Rectal smooth muscle tissue (tissue), 1 donor: ENCODE measurements around the gene DCDC1.

ENCODE experiments used
- H3K27ac ChIP-seq: one replicate; pipeline ENCODE4 v1.7.0; 2013; ENCODE audit warnings: low read depth, low read length, inconsistent platforms
- H3K27me3 ChIP-seq: one replicate; pipeline ENCODE4 v1.7.0; 2013; ENCODE audit warnings: low read length; ENCODE audit not compliant: control insufficient read depth, insufficient read depth
- H3K36me3 ChIP-seq: one replicate; pipeline ENCODE4 v1.7.0; 2013; ENCODE audit warnings: low read length; ENCODE audit not compliant: control insufficient read depth, insufficient read depth
- H3K4me1 ChIP-seq: one replicate; pipeline ENCODE4 v1.7.0; 2013; ENCODE audit warnings: low read length; ENCODE audit not compliant: control insufficient read depth, insufficient read depth
- H3K4me3 ChIP-seq: one replicate; pipeline ENCODE4 v1.7.0; 2013; ENCODE audit warnings: low read length
- H3K9ac ChIP-seq: one replicate; pipeline ENCODE4 v1.7.0; 2013; ENCODE audit warnings: low read length

Gene DCDC1

DNA sequence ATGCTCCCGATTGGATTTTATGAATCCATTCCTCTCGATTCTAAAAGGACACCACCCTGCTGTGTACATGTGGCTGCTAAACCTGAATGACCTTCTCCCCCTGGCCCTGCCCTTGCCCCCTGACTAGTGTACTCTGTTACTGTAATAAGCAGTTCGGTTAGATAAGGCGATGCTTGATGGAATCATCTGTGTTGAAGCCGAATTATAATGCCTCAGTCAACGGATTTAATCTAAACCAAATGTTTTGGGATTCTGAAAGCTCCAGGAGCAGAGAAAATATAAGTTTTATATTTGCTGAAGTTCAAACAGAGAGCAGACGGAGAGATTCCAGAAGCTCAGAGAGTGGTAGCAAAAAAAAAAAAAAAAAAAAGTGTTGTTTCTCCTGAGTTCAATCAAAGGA lies 508.0 kb downstream of the DCDC1 start:
- Histone ChIP-seq H3K4me1 (no peaks in the 10 kb centered on the region), H3K36me3 (no peaks in the 10 kb centered on the region), H3K4me3 (no peak overlapping the region), H3K27me3 (no peaks in the 10 kb centered on the region), H3K27ac (no peak overlapping the region), H3K9ac (no peak overlapping the region)

DNA sequence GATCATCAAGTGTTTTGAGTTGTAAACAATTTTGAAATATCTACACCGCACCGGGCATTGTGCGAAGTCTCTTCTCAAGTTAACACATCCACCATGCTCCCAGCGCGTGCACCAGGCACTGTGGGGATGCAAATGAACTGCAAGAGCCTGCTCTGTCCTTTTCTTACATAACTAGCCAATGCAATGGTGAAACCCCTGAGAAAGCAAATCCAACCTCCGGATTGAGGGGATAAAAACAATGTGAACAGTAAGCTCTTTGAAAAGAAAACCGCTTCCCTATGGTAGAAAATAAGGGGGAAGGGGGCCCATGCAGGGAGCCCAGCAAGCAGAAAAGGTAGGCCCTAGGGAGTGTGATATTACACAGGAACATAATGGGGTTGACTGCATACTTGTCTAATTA lies 508.5 kb downstream of the DCDC1 start:
- H3K36me3 ChIP-seq, result no peaks in the 10 kb centered on the region
- H3K9ac ChIP-seq, result no peak overlapping the region
- no peak overlapping the region for H3K4me3 ChIP-seq
- no peak overlapping the region for H3K27ac ChIP-seq
- no peaks in the 10 kb centered on the region for H3K27me3 ChIP-seq
- H3K4me1 ChIP-seq, result no peaks in the 10 kb centered on the region

DNA sequence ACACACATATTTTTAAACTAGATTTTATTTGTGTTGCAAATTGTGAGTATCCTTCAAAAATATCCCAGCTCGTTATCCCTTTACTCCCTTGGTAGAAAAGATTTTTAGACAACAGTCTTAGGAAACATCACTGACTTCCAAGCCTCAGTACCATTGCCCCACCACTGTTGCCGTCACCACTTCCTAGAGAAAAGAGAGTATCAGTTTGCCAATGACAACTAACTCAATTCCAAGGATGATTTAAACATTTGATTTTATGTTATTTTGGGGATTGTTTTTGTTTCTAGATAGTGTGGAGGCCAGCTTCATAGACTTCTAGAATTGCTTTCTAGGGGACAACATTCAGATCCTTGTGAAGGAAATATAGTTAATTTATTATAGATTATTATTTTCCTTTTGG lies 509.4 kb downstream of the DCDC1 start:
- Histone ChIP-seq H3K27me3 (no peaks in the 10 kb centered on the region), H3K4me3 (no peak overlapping the region), H3K36me3 (no peaks in the 10 kb centered on the region), H3K4me1 (no peaks in the 10 kb centered on the region), H3K9ac (no peak overlapping the region), H3K27ac (no peak overlapping the region)

DNA sequence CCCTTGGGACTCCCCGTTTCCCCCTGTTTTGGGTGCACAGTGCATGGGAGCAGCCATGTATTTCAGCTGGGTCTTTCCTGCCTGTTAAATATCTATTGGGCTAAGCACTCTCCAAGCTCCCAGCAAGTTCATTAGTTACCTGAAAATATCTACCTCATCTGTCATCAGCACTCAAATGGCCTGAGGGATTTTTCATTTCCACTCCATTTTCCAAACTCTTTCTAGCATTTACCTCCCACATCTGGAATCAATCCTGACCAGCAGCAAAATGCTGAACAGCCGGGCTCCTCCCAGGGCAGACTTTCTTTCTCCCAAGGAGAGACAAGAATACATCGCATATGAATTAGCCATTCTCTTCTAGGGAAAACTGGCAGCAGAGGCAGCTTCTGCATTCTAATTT lies 509.9 kb downstream of the DCDC1 start:
- no peaks in the 10 kb centered on the region for H3K4me1 ChIP-seq
- H3K27ac ChIP-seq, result no peak overlapping the region
- H3K36me3 ChIP-seq, result no peaks in the 10 kb centered on the region
- no peaks in the 10 kb centered on the region for H3K27me3 ChIP-seq
- H3K9ac ChIP-seq, result no peak overlapping the region
- H3K4me3 ChIP-seq, result no peak overlapping the region

DNA sequence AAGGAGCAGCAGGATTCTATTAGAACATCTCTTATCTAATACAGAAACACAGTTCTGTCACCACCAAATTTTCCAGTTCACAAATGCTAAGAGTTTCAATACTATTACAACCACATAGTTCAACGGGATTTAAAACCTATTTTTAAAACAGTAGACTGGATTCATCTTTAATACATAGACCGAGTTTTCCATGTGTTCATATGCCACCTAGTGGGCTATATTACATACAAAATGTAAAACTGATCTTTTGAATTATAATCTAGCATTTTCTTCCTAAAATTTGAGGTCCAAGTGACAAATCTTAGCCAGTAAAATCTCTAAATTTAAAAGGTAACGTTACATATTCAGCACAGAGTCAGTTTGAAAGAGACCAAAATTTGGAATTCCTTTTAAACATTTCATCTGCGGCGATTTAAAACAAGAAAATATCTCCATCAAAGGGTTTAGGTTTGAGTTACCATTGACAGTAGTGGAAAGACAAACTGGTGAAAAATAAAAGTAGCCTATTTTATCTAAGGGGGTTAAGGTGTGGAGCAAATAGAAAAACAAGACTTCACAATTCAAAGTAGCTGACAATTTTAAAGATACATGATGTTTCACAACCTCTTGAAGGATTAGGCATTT lies 514.0 kb downstream of the DCDC1 start:
- Histone ChIP-seq H3K9ac (no peak overlapping the region), H3K27me3 (no peaks in the 10 kb centered on the region), H3K27ac (no peak overlapping the region), H3K4me1 (no peaks in the 10 kb centered on the region), H3K4me3 (no peak overlapping the region), H3K36me3 (no peaks in the 10 kb centered on the region)

DNA sequence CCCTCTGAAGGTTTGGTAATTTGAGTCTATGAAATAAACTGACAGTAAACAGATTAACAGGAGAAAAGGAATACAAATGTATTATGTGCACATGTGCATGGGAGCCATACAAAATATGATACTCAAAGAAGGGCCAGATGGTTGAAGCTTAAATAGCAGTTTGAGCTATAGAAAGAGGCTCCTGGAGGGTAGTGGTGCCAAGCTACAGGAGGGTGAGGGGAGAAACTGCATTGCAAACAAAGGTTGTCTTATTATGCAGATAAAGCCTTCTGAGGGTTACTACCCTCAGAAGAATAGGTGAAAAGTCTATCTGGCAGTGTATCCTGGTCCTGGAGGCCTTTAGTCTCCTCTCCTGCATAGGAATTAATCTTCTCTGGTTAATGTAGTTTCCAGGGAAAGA lies 516.1 kb downstream of the DCDC1 start:
- Histone ChIP-seq H3K4me1 (no peaks in the 10 kb centered on the region), H3K27ac (no peak overlapping the region), H3K9ac (no peak overlapping the region), H3K4me3 (no peak overlapping the region), H3K36me3 (no peaks in the 10 kb centered on the region), H3K27me3 (no peaks in the 10 kb centered on the region)

DNA sequence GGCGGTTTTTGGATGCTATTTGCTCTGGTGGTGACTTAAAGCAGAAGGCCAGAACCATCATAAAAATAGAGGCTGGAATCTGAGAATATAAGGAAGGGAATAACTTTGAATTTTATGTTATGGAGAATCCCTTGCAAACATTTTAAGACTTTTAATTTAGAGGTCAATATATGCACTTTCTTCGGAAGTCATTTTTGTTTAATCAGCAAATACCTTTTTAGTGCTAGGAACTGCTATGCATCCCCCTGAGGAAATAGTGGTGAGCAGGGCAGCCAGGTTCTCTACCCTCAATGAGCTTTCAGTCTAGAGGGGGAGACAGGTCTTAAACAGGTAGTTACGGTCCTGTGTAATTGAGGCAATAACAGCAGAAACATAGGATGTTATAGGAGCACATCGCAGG lies 516.9 kb downstream of the DCDC1 start:
- H3K27ac ChIP-seq, result no peak overlapping the region
- H3K4me1 ChIP-seq, result no peaks in the 10 kb centered on the region
- H3K36me3 ChIP-seq, result no peaks in the 10 kb centered on the region
- no peaks in the 10 kb centered on the region for H3K27me3 ChIP-seq
- H3K9ac ChIP-seq, result no peak overlapping the region
- H3K4me3 ChIP-seq, result no peak overlapping the region

DNA sequence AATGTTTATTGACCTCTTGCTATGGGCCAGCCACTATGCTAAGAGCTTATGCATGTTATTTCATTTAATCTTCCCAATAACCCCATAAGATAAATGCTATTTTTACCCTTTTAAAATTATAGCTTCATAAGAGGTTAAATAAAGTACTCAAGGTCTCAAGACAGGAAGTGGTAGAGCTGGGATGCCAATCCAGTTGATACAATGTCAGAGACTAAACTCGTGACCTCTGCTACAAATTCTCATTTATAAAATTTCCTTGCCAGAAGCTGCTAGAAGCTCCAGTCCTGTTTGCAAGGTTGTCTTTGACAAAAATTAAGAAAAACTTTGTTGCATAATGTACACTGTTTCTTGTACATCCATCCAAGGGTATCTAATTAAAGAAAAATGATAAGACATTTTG lies 517.4 kb downstream of the DCDC1 start:
- Histone ChIP-seq H3K36me3 (no peaks in the 10 kb centered on the region), H3K27me3 (no peaks in the 10 kb centered on the region), H3K9ac (no peak overlapping the region), H3K27ac (no peak overlapping the region), H3K4me3 (no peak overlapping the region), H3K4me1 (no peaks in the 10 kb centered on the region)

DNA sequence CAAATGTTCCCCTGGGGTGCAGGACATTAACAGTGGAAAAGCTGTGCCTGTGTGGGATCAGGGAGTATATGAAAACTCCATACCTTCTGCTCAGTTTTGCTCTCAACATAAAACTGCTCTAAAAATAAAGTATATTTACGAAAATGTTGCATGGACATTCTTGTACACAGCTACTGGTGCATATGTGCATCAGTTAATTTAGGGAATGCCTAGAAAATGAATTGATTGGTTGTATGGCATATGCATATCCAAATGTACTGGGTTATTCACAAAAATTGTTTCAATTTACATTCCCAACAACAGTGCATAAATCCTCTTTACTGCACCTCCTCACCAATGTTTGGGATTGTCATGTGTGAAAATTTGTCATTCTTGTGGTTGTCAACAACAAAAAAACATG lies 532.3 kb downstream of the DCDC1 start:
- Histone ChIP-seq H3K9ac (no peak overlapping the region), H3K27me3 (no peaks in the 10 kb centered on the region), H3K27ac (no peak overlapping the region), H3K4me1 (no peaks in the 10 kb centered on the region), H3K36me3 (no peaks in the 10 kb centered on the region), H3K4me3 (no peak overlapping the region)

DNA sequence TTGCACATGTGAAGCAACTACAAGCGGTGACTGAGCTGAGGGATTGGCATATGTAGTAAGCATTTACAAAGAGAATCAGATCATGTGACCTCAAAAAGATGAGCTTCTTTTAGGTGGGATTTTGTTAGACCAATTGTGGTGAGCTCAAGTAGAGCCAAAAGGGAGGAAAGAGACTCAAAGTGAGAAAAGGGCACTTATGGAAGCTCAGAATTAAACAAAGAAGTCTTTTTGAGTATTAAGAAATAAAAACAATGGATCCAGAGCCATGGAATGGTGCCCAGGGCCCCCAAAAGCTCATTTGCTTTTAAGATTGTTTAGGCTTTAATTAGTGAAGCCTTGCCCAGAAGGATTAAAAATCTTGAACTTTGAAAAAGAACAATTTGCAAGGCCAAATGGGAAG lies 536.7 kb downstream of the DCDC1 start:
- no peaks in the 10 kb centered on the region for H3K36me3 ChIP-seq
- H3K4me1 ChIP-seq, result no peaks in the 10 kb centered on the region
- no peak overlapping the region for H3K9ac ChIP-seq
- H3K27ac ChIP-seq, result no peak overlapping the region
- H3K4me3 ChIP-seq, result no peak overlapping the region
- H3K27me3 ChIP-seq, result no peaks in the 10 kb centered on the region

DNA sequence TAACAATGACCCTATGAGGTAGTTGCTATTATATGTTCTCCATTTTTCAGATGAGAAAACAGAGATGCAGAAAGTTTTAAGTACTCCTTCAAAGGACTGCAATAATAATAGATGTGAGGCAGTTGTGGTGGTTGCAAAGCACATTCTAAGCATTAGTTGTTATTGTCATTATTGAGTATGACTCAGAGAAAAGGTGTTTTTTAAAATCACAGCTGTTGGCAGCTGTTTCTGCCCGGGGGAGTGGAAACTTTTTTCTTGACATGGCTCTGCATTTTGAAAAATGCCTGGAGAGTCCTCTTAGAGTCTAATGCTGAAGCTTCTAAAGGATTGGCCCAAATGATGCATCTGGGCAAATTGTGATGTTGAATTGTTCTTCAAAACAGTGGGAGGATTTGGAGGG lies 538.9 kb downstream of the DCDC1 start:
- H3K27ac ChIP-seq, result no peak overlapping the region
- no peaks in the 10 kb centered on the region for H3K4me1 ChIP-seq
- no peaks in the 10 kb centered on the region for H3K27me3 ChIP-seq
- H3K4me3 ChIP-seq, result no peak overlapping the region
- H3K9ac ChIP-seq, result no peak overlapping the region
- no peaks in the 10 kb centered on the region for H3K36me3 ChIP-seq

DNA sequence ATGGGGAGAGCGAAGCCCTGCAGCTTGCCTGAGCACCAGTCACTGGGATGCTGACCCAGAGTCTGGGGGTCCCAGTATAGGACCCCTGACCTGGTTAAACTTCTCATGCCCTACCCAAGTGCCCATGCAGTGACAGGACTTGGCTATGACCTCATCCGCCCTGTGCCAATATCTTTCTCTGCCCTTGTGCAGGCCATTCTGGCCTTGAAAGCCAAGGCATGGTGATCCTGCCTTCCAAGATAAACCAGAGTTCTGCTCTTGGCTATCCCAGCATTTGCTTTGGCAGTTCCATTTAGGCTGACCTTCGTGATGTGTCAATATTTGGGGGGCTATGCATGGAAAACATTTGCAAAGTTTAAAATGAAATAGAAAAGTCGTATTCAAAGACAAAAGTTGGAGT lies 542.6 kb downstream of the DCDC1 start:
- Histone ChIP-seq H3K4me3 (no peak overlapping the region), H3K27me3 (no peaks in the 10 kb centered on the region), H3K9ac (no peak overlapping the region), H3K4me1 (no peaks in the 10 kb centered on the region), H3K27ac (no peak overlapping the region), H3K36me3 (no peaks in the 10 kb centered on the region)

DNA sequence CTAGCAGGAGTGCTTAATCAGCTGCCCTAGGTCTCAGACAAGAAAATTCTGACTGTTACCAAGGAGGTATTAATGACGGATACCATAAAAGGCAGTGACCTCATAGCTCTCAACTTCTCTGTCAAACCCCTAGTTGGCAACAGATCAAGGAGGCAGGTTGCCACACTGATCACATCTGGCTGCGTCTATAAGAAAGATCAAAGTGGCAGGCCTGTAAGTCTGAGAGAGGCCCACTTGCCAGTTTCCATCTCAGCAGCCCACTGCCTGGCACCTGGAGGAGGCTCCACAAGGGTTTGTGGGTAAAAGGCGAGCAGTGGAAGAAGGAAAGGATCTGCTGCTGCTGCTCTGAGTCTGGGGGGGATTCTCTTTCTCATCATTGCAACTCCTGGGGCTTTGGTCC lies 543.8 kb downstream of the DCDC1 start:
- Histone ChIP-seq H3K9ac (no peak overlapping the region), H3K27ac (no peak overlapping the region), H3K27me3 (no peaks in the 10 kb centered on the region)

More for the DNA sequence above, 543.8 kb downstream of the DCDC1 start:
- Histone ChIP-seq H3K36me3 (no peaks in the 10 kb centered on the region), H3K4me1 (no peaks in the 10 kb centered on the region), H3K4me3 (no peak overlapping the region)
